Activated gamma-delta T cell treated with anti-CD3 and anti-CD28 coated beads, Interleukin-2, amount 50 U/mL, for 16 hours (primary cell): ENCODE data around the gene WDFY3.
"Not testable (repeated sequence)": the region's sequence is repeated elsewhere in the genome, so short reads cannot be mapped to it uniquely, and the experiment has no call there.

ENCODE experiments used
- DNase-seq: peaks from one replicate; pipeline ENCODE4 v3.0.0-alpha.2; 2020; ENCODE audit warnings: low read depth

The WDFY3 gene

GRCh38 chr4:84852081-84852480 is 114.4 kb downstream of the WDFY3 start:
- DNase-seq = no peak

- no peak for DNase-seq
These were observed 117.3 kb downstream of the WDFY3 start for GRCh38 chr4:84849051-84849640.

- DNase-seq = no peak
These were observed 118.1 kb downstream of the WDFY3 start for GRCh38 chr4:84848432-84848831.

GRCh38 chr4:84847978-84848377 is 118.5 kb downstream of the WDFY3 start:
- DNase-seq = no peak

GRCh38 chr4:84846985-84847384 is 119.5 kb downstream of the WDFY3 start:
- DNase-seq = no peak

- no peak for DNase-seq
These were observed 125.1 kb downstream of the WDFY3 start for GRCh38 chr4:84841435-84841834.

- no peak for DNase-seq
These were observed 128.7 kb downstream of the WDFY3 start for GRCh38 chr4:84837751-84838150.

GRCh38 chr4:84829633-84830032 is 136.9 kb downstream of the WDFY3 start:
- not testable (repeated sequence) for DNase-seq

- DNase-seq = no peak
These were observed 139.8 kb downstream of the WDFY3 start for GRCh38 chr4:84826681-84827080.

GRCh38 chr4:84825701-84826341 is 140.7 kb downstream of the WDFY3 start:
- DNase-seq = no peak

GRCh38 chr4:84821064-84821463 is 145.4 kb downstream of the WDFY3 start:
- DNase-seq = no peak

GRCh38 chr4:84814094-84814750 is 152.3 kb downstream of the WDFY3 start:
- DNase-seq = no peak

- DNase-seq = no peak
These were observed 156.5 kb downstream of the WDFY3 start for GRCh38 chr4:84809946-84810345.

- DNase-seq = no peak
These were observed 158.2 kb downstream of the WDFY3 start for GRCh38 chr4:84808332-84808731.

- not testable (repeated sequence) for DNase-seq
These were observed 159.9 kb downstream of the WDFY3 start for GRCh38 chr4:84806541-84806940.

- DNase-seq = no peak
These were observed 162.4 kb downstream of the WDFY3 start for GRCh38 chr4:84804136-84804535.

- DNase-seq = no peak
These were observed 162.8 kb downstream of the WDFY3 start for GRCh38 chr4:84803720-84804119.

- no peak for DNase-seq
These were observed 163.4 kb downstream of the WDFY3 start for GRCh38 chr4:84803116-84803515.

GRCh38 chr4:84800256-84800655 is 166.2 kb downstream of the WDFY3 start:
- no peak for DNase-seq

GRCh38 chr4:84799318-84799717 is 167.2 kb downstream of the WDFY3 start:
- no peak for DNase-seq

GRCh38 chr4:84796394-84796793 is 170.1 kb downstream of the WDFY3 start:
- no peak for DNase-seq

GRCh38 chr4:84792366-84793301 is 173.9 kb downstream of the WDFY3 start:
- no peak for DNase-seq
